ENCODE measurements around the gene PSMG4. TPM values are rescaled to one million over a fixed set of nuclear protein-coding genes. Genes with fewer than 3 reads are reported as not detected.

PSMG4 gene
- total and polyA plus RNA-seq, 2 of the 8 experiments (the other 6 are each of a cell fraction or from before 2014, with no cell fraction given), result 40.6 to 113 TPM

DNA sequence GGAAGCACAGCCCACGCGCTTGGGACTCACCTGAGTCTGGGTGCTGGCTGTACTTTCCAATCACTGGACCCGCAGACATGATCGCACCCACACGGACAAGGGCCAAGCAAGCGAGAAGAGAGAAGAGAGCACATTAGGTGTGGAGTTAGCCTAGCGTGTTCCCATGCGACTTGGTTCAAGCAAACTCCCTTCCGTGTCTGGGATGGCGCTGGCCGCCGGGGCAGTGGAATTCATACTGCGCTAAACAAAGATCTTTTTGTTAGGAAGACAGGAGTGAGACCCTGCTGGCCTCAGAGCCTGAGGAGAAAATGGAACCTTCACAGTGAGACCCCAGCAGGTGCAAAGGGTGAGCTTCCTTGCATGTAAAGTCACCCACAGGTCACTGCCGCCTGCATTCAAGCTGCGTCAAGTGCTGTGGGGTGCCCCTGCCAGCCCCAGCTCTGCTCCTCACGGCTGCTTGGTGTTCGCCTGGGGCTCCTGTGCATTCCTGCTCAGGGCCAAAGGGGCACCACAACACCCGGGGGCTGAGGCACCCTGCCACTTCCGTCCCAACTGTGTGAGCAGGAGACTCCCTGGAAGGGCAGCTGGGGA, 26.4 kb downstream of the PSMG4 start:
- H3K27me3 ChIP-seq (replicated peaks in 1 of 4; ENCODE audit: control insufficient read depth in 3 of 4, extremely low read depth in 1 of 4, insufficient read depth in 3 of 4, low read length in 3 of 4), result no peaks in the 10 kb centered on the region
- H3K79me2 ChIP-seq (ENCODE audit: control insufficient read depth in 1 of 2, insufficient read depth in 2 of 2, low read length in 2 of 2), result no peaks in the 10 kb centered on the region
- H3K14ac ChIP-seq (ENCODE audit: insufficient read length), result no peak overlapping the region
- FAIRE-seq (no peak), DNase-seq (ENCODE audit: low read depth in 1 of 2, low spot score in 2 of 2) (no peak)
- H2BK20ac ChIP-seq (ENCODE audit: low read length), result no peak overlapping the region
- H2AFZ ChIP-seq (ENCODE audit: low read length), result no peak overlapping the region
- H3K23me2 ChIP-seq (ENCODE audit: low read depth, low read length), result no peaks in the 10 kb centered on the region
- no peak overlapping the region for H3K4ac ChIP-seq (replicated peaks; ENCODE audit: insufficient read length, low read depth, low read length)
- POLR2A ChIA-PET (ENCODE audit: partially characterized antibody), result no interaction called here
- peak overlapping the region; percentile 24; the same call in 1 of the 2 replicates for H2BK5ac ChIP-seq (ENCODE audit: low read depth, low read length)
- H2BK120ac ChIP-seq (replicated peaks; ENCODE audit: low read depth, low read length), result no peak overlapping the region
- H3K27ac ChIP-seq (ENCODE audit: low read depth, low read length), result no peak overlapping the region
- H4K20me1 ChIP-seq (replicated peaks in 1 of 2; ENCODE audit: control insufficient read depth in 1 of 2, insufficient read depth in 2 of 2, low read length in 2 of 2), result no peaks in the 10 kb centered on the region
- H3K4me2 ChIP-seq (ENCODE audit: insufficient read depth in 1 of 2, low read depth in 2 of 2, low read length in 2 of 2), result no peak overlapping the region
- no peak overlapping the region for H3K4me3 ChIP-seq (ENCODE audit: extremely low read depth in 1 of 4, insufficient read depth in 2 of 4, low read depth in 3 of 4, low read length in 4 of 4)
- no peaks in the 10 kb centered on the region for H3K9me3 ChIP-seq (ENCODE audit: insufficient read depth in 2 of 2, low read depth in 1 of 2, low read length in 1 of 2)
- no peak overlapping the region for H4K5ac ChIP-seq (ENCODE audit: insufficient read length, low read depth, low read length)
- no peak overlapping the region for H2AK5ac ChIP-seq (ENCODE audit: low read depth, low read length)
- H2BK12ac ChIP-seq (ENCODE audit: low read depth, low read length), result no peak overlapping the region
- H3K18ac ChIP-seq (ENCODE audit: extremely low read depth, low read length), result no peak overlapping the region
- peaks cover 0 to 8% (median 2%) of the 10 kb centered on the region in 4 experiments; a peak in 2 of 8 replicates for H3K36me3 ChIP-seq (ENCODE audit: control insufficient read depth in 2 of 4, insufficient read depth in 4 of 4, low read length in 3 of 4)
- H2BK15ac ChIP-seq (ENCODE audit: low read length), result no peak overlapping the region
- no peak overlapping the region for H3K23ac ChIP-seq (ENCODE audit: insufficient read length)
- H3K56ac ChIP-seq (replicated peaks; ENCODE audit: insufficient read length, low read depth, low read length), result no peak overlapping the region
- WGBS, 2 experiments (ENCODE audit: extremely low coverage in 1 of 2, insufficient coverage in 1 of 2, insufficient read length in 1 of 2, insufficient replicate concordance in 2 of 2, low coverage in 1 of 2, low lambda C conversion rate in 2 of 2, missing lambda C conversion rate in 1 of 2), result 93% methylated on average over 19 of the region's 19 CpGs; no CpG with 5 or more reads in 1 of the 2 experiments
- H4K91ac ChIP-seq (replicated peaks; ENCODE audit: insufficient read length, low read length), result no peak overlapping the region
- CTCF ChIA-PET (ENCODE audit: partially characterized antibody), result interaction anchor here (0.7 to 5.1 kb wide), 10 partner anchors 12 to 124 kb away, joined by 3 to 35 read pairs (median 4); no protein-coding TSS in a partner anchor
- no peak overlapping the region for H3K9ac ChIP-seq (replicated peaks in 1 of 4; ENCODE audit: extremely low read depth in 1 of 4, low read depth in 3 of 4, low read length in 3 of 4)
- H3K4me1 ChIP-seq (replicated peaks in 1 of 4; ENCODE audit: control insufficient read depth in 3 of 4, insufficient read depth in 4 of 4, low read length in 3 of 4), result peaks cover 11 to 15% (median 15%) of the 10 kb centered on the region in 4 experiments
- TF ChIP-seq SP2 (IDR thresholded peaks at IDR 0.05; ENCODE audit: low read length) (no peak), ZNF274 (IDR thresholded peaks at IDR 0.05; ENCODE audit: borderline replicate concordance, extremely low read depth, low read length) (no peak), JUN (IDR thresholded peaks at IDR 0.05; ENCODE audit: low read depth, low read length) (no peak)
- no peaks in the 10 kb centered on the region for H3K79me1 ChIP-seq (ENCODE audit: low read depth, low read length)
- no peak overlapping the region for H4K8ac ChIP-seq (ENCODE audit: extremely low read depth, insufficient read depth, low read length)

Data from H1 (cell line).